Neutrophil (primary cell): ENCODE measurements around the gene RNF113A.
"Not testable (repeated sequence)": the region's sequence is repeated elsewhere in the genome, so short reads cannot be mapped to it uniquely, and the experiment has no call there.

Experiments
- H3K27ac ChIP-seq: fragments of 200-600 bp; sonication (generic); 2 replicates; pipeline ENCODE4 v1.5.1; 2016; ENCODE audit warnings: mild to moderate bottlenecking, moderate library complexity
- H3K27me3 ChIP-seq: fragments of 200-600 bp; sonication (generic); 2 replicates; pipeline ENCODE4 v1.6.0; 2016; ENCODE audit warnings: mild to moderate bottlenecking
- H3K36me3 ChIP-seq: fragments of 200-600 bp; sonication (generic); 2 replicates; pipeline ENCODE4 v1.5.1; 2017
- H3K4me1 ChIP-seq, 2 experiments: fragments of 200-600 bp in 1 of 2; sonication (generic) in 1 of 2; 1 replicate in 1 of 2; 2 replicates in 1 of 2; pipeline versions ENCODE4 v1.5.1 to v1.6.1; 2013 to 2016; ENCODE audit warnings: low read depth in 1 of 2, low read length in 1 of 2, mild to moderate bottlenecking in 1 of 2, moderate library complexity in 1 of 2; ENCODE audit not compliant: control insufficient read depth in 1 of 2, insufficient read depth in 1 of 2
- H3K4me3 ChIP-seq, 2 experiments: fragments of 200-600 bp in 1 of 2; sonication (generic) in 1 of 2; 1 replicate in 1 of 2; 2 replicates in 1 of 2; pipeline ENCODE4 v1.5.1; 2013 to 2016; ENCODE audit warnings: low read depth in 1 of 2, low read length in 1 of 2, mild to moderate bottlenecking in 1 of 2, moderate library complexity in 1 of 2
- H3K9me3 ChIP-seq: fragments of 200-600 bp; sonication (generic); 2 replicates; pipeline ENCODE4 v1.5.1; 2016
- CTCF ChIP-seq: fragments of 200-600 bp; sonication (generic); IDR thresholded peaks from 2 replicates; pipeline ENCODE4 v1.5.1; 2016; ENCODE audit warnings: antibody characterized with exemption

Gene RNF113A

GRCh38 chrX:119899125-119899524 is 27.6 kb upstream of the RNF113A start:
- no peaks in the 10 kb centered on the region for H3K4me1 ChIP-seq
- H3K36me3 ChIP-seq: no peaks in the 10 kb centered on the region
- H3K4me3 ChIP-seq: no peak overlapping the region
- no peaks in the 10 kb centered on the region for H3K9me3 ChIP-seq
- no peak for TF ChIP-seq CTCF
- no peaks in the 10 kb centered on the region for H3K27me3 ChIP-seq
- H3K27ac ChIP-seq: peak overlapping the region; percentile 20

- Histone ChIP-seq H3K9me3 (no peaks in the 10 kb centered on the region), H3K36me3 (no peaks in the 10 kb centered on the region), H3K27ac (no peak within 1 kb of the TSS), H3K4me3 (no peak within 1 kb of the TSS), H3K4me1 (no peaks in the 10 kb centered on the region), H3K27me3 (no peaks in the 10 kb centered on the region)
- no peak for TF ChIP-seq CTCF
Observed at GRCh38 chrX:119895843-119896326, 24.4 kb upstream of the RNF113A start, which contains the start of gene AKAP14. Gene AKAP14 (plus strand): TSS chrX:119895893. CDS start chrX:119903224, 7,331 bp downstream.

GRCh38 chrX:119891961-119892692 is 20.6 kb upstream of the RNF113A start:
- H3K9me3 ChIP-seq, H3K36me3 ChIP-seq, H3K27me3 ChIP-seq, H3K4me3 ChIP-seq, H3K4me1 ChIP-seq, H3K27ac ChIP-seq: not testable (repeated sequence)

GRCh38 chrX:119890626-119891025 is 19.1 kb upstream of the RNF113A start:
- not testable (repeated sequence) for H3K27ac ChIP-seq, H3K9me3 ChIP-seq, H3K27me3 ChIP-seq, H3K4me1 ChIP-seq, H3K36me3 ChIP-seq, H3K4me3 ChIP-seq

- peak; percentile 62 for TF ChIP-seq CTCF
- Histone ChIP-seq H3K27ac (no peak overlapping the region), H3K4me1 (peaks cover 0 to 6% of the 10 kb centered on the region in 2 experiments), H3K9me3 (no peaks in the 10 kb centered on the region), H3K27me3 (peaks cover 6% of the 10 kb centered on the region), H3K4me3 (peak overlapping the region; percentile 48 to 55), H3K36me3 (no peaks in the 10 kb centered on the region)
Observed at GRCh38 chrX:119887721-119888425, 16.3 kb upstream of the RNF113A start.

GRCh38 chrX:119885554-119886428 is 14.3 kb upstream of the RNF113A start:
- H3K27me3 ChIP-seq: peaks cover 6% of the 10 kb centered on the region
- no peak overlapping the region for H3K27ac ChIP-seq
- H3K9me3 ChIP-seq: no peaks in the 10 kb centered on the region
- TF ChIP-seq CTCF: no peak
- H3K4me1 ChIP-seq: peaks cover 2 to 6% of the 10 kb centered on the region in 2 experiments
- no peak overlapping the region for H3K4me3 ChIP-seq
- no peaks in the 10 kb centered on the region for H3K36me3 ChIP-seq
